Lower lobe of right lung (tissue), 2 donors: ENCODE measurements around the gene NHS. TPM values are rescaled to one million over a fixed set of nuclear protein-coding genes. Genes with fewer than 3 reads are reported as not detected.

Experiments used
- ATAC-seq, 2 donors: fragments of 200-7000 bp; cut with Tn5 transposase; one replicate each; pipeline ENCODE4 v1.9.1; 2020 to 2022; ENCODE audit warnings: mild to moderate bottlenecking in 2 of 2, moderate library complexity in 2 of 2
- DNase-seq: peaks from one replicate; pipeline ENCODE4 v3.0.0-alpha.2; 2020
- H3K27ac ChIP-seq: fragments of 200-600 bp; one replicate; pipeline ENCODE4 v1.8.0; 2022
- H3K27me3 ChIP-seq: fragments of 200-600 bp; one replicate; pipeline ENCODE4 v1.8.0; 2022; ENCODE audit warnings: low read depth
- H3K36me3 ChIP-seq: fragments of 200-600 bp; one replicate; pipeline ENCODE4 v1.8.0; 2022; ENCODE audit warnings: mild to moderate bottlenecking
- H3K4me1 ChIP-seq: fragments of 200-600 bp; one replicate; pipeline ENCODE4 v1.8.0; 2022
- H3K4me3 ChIP-seq: fragments of 200-600 bp; one replicate; pipeline ENCODE4 v1.8.0; 2022; ENCODE audit warnings: mild to moderate bottlenecking
- H3K9me3 ChIP-seq: fragments of 200-600 bp; one replicate; pipeline ENCODE4 v1.8.0; 2022
- CTCF ChIP-seq: fragments of 200-600 bp; IDR thresholded peaks from one replicate; pipeline ENCODE4 v1.8.0; 2022; ENCODE audit warnings: antibody characterized with exemption, mild to moderate bottlenecking
- intact Hi-C: fragments of 100-400 bp; cut with DNase I; formaldehyde crosslinking; loops from one replicate; pipeline ENCODE4 v1.11.0; 2022
- total RNA-seq: library from RNA; stranded (reverse); fragmentation: NEBNext Ultra II Directional; extraction: Animal tissue kit (Norgen Biotek cat#: 25700); gene quantifications from one replicate; pipeline ENCODE4 v1.2.1, GENCODE V29; 2021
- donor health status: DM: no; HTN: yes; CAD: no; lungs with severe emphysema.

The NHS gene
- total RNA-seq, 1 donor from 2014 or later = 2.7 TPM

GRCh38 chrX:17710871-17711301 lies 335.9 kb downstream of the NHS start:
- Histone ChIP-seq H3K9me3 (no peaks in the 10 kb centered on the region), H3K4me1 (no peaks in the 10 kb centered on the region), H3K27ac (no peak overlapping the region), H3K36me3 (no peaks in the 10 kb centered on the region), H3K27me3 (no peaks in the 10 kb centered on the region), H3K4me3 (no peak overlapping the region)
- intact Hi-C loops = no loop called here
- DNase-seq = no peak
- no peak for ATAC-seq
- TF ChIP-seq CTCF = no peak

GRCh38 chrX:17713288-17713687 lies 338.3 kb downstream of the NHS start:
- no peak for ATAC-seq

GRCh38 chrX:17718649-17719165 lies 343.7 kb downstream of the NHS start:
- no peak for TF ChIP-seq CTCF
- H3K4me3 ChIP-seq = no peak overlapping the region
- H3K36me3 ChIP-seq = no peaks in the 10 kb centered on the region
- no peaks in the 10 kb centered on the region for H3K4me1 ChIP-seq
- no peak for ATAC-seq
- no peak for DNase-seq
- no peaks in the 10 kb centered on the region for H3K9me3 ChIP-seq
- intact Hi-C loops = no loop called here
- no peaks in the 10 kb centered on the region for H3K27me3 ChIP-seq
- H3K27ac ChIP-seq = no peak overlapping the region

More at GRCh38 chrX:17713288-17713687, 338.3 kb downstream of the NHS start:
- intact Hi-C loops = no loop called here
- H3K4me3 ChIP-seq = no peak overlapping the region
- DNase-seq = no peak
- H3K27me3 ChIP-seq = no peaks in the 10 kb centered on the region
- H3K9me3 ChIP-seq = no peaks in the 10 kb centered on the region
- no peaks in the 10 kb centered on the region for H3K36me3 ChIP-seq
- no peaks in the 10 kb centered on the region for H3K4me1 ChIP-seq
- no peak overlapping the region for H3K27ac ChIP-seq
- no peak for TF ChIP-seq CTCF

GRCh38 chrX:17719711-17720110 lies 344.7 kb downstream of the NHS start:
- intact Hi-C loops = no loop called here
- H3K27me3 ChIP-seq = no peaks in the 10 kb centered on the region

GRCh38 chrX:17721715-17722114 lies 346.7 kb downstream of the NHS start:
- intact Hi-C loops = no loop called here
- no peak for DNase-seq
- no peaks in the 10 kb centered on the region for H3K9me3 ChIP-seq
- no peak overlapping the region for H3K27ac ChIP-seq
- H3K27me3 ChIP-seq = no peaks in the 10 kb centered on the region
- no peak for ATAC-seq
- no peak for TF ChIP-seq CTCF
- H3K4me1 ChIP-seq = no peaks in the 10 kb centered on the region
- H3K36me3 ChIP-seq = no peaks in the 10 kb centered on the region
- no peak overlapping the region for H3K4me3 ChIP-seq

More at GRCh38 chrX:17719711-17720110, 344.7 kb downstream of the NHS start:
- Histone ChIP-seq H3K27ac (no peak overlapping the region), H3K4me3 (no peak overlapping the region), H3K4me1 (no peaks in the 10 kb centered on the region), H3K36me3 (no peaks in the 10 kb centered on the region), H3K9me3 (no peaks in the 10 kb centered on the region)
- DNase-seq (no peak), ATAC-seq (no peak)
- no peak for TF ChIP-seq CTCF
